HG02610 (cell line): ENCODE measurements around the gene KCNN3.

Source experiments
- ATAC-seq: cut with Tn5 transposase; IDR thresholded peaks from one replicate; pipeline ENCODE4 v1.9.1; 2021; ENCODE audit warnings: mild to moderate bottlenecking, moderate library complexity; ENCODE audit not compliant: unreplicated experiment

The KCNN3 gene

DNA sequence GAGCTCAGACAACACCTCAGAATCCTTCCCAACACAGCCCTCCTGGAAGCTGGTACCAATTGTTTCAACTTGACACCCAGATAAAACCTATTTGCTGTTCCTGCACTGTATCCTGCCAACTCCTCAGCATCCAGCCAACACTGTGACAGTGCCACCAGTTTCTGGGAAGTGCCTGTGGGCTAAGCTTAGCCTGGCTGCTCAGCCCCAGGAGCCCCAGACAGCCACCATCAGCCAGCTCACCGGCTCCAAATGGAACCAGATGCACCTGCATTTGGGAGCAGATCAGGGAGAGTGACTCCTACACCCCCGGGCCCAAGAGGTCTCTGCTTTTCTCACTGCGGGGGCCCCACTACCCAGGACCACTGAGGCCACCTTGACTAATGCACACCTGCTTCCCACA is 24.9 kb downstream of the KCNN3 start:
- no peak for ATAC-seq

DNA sequence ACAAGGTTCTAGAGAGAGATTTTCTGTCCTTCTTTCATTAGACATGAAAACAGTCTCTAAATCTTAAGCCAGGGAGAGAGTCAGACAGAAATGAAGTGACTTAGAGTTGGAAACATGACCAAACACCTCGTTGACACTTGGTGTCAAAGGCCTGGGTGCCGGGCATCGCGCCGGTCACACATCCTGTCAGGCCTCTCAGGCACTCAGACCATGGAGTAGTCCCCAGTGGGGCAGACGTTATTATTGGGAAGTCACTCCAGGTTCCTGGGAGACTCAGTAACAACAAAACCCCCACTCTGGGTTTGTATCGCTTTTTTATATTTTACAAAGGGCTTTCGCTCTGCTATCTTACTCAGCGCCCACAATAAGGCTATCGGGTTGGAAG is 25.8 kb downstream of the KCNN3 start:
- no peak for ATAC-seq

DNA sequence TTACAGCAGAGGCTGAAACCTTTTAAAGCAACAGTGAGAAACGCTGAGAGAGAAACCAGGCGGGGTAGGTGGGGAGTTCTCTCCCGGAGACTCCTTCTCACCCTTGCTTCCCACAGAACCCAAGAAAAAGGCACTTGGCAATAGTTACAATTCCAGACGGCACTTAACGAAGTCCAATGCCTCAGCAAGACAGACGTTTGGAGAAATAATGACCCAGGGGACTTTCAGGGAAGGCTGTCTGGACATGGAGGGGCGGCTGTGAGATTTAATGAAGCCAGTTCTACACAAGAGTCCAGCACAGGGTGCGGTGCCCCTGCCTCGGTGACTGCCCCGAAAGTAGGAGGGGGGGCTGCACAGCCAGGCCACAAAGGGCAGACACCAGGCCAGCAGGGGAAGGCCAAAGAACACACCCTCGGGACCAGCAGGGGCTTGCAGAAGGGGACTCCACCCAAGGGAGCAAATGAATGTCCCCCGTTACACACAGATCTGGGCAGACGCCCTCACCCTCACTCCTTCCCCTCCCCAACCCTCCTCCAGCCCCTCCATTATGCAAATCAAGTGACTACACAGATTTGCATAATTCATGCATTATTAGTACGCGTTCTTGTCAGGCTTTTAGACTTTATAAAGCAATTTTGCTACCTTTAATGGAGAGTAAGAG is 26.3 kb downstream of the KCNN3 start:
- ATAC-seq: no peak

DNA sequence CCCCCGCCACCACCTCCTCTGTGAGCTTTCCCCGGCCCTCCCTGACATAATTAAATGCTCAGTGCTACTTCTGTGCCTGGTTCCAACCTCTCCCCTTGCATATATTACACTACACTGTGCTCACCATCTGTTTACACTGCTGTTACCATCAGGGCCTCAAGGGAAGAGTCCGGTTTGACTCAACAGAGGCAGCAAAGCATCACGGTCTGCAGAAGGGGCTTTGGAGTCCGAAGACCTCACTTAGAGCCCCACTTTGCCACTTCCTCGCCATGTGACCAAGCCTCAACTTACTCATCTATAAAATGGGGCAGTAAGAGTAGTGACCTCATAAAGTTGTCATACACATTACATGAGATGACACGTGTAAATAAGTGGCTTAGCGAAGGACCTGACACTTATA is 27.4 kb downstream of the KCNN3 start:
- no peak for ATAC-seq

DNA sequence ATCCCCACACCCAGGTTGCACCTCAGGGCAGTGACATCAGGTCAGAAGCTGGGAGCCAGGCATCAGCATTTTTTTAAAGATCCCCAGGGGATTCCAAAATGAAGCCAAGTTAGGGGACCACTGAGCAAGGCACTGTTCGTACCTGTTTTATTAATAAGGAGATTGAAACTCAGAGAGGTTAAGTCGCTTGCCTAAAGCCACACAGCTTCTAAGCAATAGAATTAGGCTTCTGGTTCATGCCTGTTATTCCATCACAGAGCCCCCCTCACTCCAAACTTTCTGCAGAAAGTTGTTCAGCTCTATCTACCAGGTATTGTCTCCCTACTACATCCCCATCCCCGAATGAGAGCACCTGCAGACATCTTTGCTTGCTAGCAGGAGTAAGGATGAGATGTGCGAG is 28.7 kb downstream of the KCNN3 start:
- no peak for ATAC-seq

DNA sequence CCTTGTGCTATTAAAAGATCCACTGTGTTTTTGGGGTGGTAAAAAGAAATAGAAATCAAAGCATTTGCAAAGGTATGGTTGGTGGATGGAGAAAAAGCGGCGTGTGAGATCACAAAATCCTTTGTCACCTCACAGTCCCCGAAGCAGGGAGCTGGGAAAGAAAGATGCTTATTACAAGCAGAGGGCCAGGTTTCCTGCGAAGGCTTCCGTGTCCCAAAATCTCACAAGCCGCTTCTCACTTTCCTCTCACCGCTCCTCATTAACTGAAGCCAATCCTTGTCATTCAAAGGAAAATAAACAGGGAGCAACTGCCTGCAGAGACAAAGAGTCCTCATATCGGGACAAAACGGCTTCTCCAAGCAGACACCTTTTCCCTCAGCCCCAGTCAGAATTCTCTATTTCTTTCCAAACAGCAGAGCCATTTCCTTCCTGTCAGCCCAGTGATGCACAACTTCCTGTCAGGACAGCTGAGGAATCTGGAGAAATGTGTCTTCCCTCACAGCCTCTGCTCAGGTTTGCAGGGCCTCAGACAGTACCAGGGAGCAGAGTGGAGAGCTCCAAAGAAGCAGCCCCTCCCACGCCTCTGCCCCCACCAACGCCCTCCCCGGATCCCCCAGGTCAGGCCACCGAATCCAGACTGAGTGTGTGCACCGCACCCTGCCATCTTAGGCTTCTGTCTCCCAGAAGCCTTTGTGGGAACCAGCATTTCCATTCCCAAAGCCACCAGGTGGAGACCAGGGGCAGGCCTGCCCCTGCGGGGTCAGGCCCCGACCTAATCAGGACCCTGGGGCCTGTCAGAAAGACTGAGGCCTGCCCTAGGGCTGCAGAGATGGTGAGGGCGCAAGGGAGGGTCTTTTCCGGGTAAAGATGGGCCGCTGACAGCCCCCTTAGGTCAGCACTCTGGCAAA is 29.6 kb downstream of the KCNN3 start:
- no peak for ATAC-seq

DNA sequence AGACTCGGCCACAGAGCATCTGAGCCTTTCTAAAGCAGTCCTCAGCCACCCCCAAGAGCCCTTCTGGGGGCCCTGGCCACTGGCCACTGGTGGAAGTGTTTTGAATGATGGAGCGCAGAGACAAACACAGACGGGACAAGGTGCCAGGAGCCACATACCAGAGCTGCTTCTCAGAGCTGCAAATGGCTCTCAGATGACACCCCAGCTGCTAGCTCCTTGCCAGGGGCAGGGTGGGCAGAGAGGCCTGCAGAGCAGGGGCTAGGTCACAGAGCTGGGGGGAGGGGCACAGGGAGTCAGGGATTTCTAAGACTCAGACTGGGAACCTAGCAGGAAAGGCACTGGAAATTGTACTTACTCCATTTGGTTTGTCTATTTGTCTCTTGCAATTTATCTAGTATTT is 30.4 kb downstream of the KCNN3 start:
- no peak for ATAC-seq

DNA sequence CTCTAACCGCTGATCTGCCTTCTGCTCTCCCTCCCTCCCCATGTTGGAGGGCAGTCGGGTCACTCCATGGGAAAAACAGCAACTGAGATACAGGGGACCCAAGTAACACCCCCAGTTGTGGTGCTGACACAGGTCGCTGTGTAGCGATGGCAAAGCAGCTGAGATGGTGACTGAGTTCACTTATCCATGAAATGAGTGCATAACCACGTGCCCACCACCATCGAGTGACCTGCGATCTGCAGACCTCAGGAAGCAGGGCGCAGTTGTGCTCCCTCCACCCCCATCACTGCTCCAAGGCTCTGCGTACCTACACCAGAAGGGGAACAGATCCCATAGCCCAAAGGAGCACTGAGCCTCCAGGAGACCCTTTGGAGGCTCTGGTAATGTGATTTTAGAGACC is 31.1 kb downstream of the KCNN3 start:
- no peak for ATAC-seq

DNA sequence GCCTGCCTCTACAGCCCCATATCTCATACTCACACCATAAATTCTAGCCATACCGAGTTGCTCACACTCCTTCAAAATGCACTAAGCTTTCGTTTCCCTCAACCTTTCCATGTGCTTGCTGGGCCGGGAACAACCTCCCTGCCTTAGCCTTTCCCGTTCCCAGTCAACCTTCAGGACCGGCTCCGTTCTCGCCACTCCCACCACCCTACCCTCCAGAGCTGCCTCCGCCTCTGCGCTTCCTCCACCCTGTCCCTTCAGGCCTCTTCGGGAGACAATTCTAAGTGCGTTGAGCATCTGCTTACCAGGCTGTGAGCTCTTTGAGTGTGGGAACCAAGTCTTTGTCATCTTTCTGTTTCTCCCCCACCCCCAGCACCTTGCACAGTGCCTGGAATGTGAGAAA is 31.6 kb downstream of the KCNN3 start:
- no peak for ATAC-seq

DNA sequence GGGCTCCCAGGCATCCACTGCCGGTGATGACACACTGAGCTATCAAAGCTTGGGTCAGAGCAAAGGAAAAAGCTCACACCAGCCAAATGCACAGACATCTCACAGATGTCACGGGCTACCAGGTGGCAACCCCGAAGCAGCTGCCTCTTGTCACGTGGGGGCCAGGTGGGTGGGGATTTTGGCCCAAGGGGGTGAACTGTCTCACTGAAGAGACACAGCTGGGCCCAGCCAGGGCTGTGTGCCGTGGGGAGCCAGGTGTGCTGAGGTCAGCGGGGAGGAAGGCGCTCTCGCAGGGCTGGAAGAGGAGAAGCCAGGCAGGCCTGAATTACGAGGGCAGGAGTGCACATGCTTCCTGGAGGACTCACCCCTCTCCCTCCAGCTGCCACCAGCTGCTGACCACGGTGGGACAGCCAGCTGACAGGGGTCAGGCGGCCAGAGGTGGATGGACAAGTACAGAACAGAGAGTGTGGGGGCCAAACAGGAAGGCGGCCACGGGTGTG is 32.4 kb downstream of the KCNN3 start:
- peak; percentile 74 for ATAC-seq

DNA sequence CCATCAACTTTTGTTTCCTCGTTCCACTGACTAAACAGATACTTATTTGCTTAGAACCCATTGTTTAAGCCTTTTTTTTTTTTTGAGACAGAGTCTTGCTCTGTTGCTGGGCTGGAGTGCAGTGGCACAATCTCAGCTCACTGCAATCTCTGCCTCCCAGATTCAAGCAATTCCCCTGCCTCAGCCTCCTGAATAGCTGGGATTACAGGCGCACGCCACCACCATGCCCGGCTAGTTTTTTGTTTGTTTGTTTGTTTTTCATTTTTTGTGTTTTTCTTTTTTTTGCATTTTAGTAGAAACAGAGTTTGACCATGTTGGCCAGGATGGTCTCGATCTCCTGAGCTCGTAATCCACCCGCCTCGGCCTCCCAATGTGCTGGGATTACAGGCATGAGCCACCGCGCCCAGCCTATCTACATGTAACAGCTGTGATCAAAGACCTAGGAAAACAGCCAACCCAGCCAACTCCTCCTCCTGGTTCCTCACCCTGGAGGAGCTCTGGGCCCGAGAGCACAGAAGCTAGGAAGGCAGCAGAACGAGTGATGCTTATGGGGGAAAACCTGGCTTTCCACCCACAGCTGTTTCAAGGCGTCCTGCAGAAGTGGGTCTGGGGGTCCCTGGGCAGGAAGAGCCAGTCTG is 32.9 kb downstream of the KCNN3 start:
- no peak for ATAC-seq

DNA sequence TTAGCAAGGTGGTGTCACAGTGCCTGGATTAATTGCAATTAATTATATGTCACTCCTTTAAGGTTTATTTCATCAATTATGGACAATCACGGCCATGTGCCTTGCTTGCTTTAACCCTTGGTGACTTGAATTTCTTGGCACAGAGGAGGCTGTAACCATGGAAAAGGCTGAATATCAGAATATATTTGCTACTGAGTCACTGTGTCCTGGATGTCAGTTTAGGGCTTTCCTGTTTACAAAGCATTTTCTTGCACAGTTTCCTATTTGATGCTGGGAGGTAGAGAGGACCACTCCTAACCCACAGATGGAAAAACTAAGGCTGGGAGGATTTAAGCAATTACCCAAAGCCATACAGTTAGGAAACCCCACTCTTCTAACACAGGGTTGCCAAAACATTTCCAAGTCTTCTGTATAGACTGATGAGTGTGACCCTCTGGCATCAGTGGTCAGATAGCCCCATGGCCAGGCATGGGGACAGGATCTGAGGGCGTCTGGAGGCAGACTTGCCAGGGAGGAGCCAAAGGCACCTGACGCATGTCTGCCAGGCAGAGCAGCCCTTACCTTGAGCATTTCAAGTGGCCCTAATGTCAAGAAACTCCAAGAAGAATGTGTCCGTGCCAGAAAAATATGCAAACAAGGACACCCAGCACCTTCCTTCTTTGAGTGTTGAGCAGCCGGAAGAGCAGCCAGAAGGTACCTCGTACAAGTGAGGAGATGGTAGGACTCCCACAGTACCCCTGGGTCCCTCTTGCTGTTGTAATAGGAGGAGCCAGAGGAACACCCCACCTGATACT is 34.4 kb downstream of the KCNN3 start:
- ATAC-seq: no peak

DNA sequence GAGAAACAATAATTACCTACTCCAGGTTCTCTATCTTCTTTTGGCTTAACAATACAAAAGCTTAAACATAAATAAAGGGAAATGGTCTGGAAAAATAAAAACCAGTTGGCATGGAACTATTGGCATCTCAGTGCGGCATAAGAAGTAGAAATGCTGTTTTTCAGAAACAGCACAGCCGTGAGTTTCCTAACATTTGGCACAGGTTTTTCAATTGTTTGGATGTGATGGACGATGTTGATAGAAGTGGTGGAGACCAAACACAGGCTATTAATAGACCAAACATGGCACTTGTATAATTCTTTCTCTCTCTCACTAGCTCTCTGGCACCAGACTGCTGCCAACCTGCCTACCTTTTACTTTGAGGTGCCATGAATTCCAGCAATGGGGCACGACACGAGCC is 36.2 kb downstream of the KCNN3 start:
- no peak for ATAC-seq

DNA sequence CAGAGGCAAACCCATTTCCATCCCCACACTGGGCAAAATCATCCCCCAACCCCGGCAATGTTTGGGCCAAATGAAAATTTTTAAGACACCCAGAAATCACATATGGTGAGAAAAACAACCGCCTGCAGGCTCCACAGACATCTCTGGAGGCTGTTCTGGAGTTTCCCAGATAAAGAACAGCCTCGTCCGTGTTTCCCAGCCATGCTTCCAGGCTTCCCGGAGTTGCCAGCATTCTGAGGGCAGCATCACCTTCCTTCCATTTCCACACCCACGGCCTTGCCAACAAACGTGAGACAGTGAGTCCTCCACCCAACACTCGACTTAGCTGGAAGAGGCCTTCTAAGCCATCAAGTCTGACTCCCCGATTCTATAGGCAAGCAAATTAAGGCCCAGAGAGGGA is 36.9 kb downstream of the KCNN3 start:
- ATAC-seq: no peak

DNA sequence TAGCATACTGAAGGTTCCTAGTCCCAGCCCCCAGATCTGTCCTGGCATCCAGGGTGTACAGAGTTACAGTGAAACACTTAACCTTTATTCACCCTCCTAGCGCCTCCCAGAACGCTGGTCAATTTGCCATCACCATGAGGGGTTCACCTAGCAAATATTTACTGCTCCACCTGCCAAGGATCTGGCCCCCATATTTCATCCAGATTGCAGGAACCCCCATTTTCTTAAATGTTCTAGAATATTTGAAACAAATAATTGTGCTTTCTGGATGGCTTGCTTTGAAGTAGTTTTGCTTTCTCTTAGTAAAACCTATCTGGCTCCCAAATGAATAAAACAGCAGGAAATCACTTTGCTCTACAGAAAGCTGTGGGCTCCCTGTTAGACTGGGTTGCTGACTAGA is 37.7 kb downstream of the KCNN3 start:
- no peak for ATAC-seq

DNA sequence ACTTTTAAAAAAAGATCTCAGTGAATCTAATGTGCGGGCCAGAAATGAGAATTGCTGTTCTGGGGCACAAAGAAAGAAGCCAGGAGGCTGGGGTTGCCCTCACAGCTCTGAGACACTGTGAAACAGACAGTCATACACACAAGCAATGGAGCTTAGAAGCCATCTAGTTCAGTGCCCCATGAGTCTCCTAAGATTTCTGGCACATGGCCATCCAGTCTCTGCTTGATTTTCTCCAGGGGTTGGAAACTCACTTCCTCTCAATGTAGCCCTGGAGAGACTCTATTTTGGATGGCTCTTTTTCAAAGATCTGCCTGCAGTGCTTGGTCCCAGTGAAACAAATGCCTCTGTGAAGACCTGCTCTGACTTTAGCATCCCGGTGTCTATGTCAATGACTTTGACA is 38.6 kb downstream of the KCNN3 start:
- no peak for ATAC-seq

DNA sequence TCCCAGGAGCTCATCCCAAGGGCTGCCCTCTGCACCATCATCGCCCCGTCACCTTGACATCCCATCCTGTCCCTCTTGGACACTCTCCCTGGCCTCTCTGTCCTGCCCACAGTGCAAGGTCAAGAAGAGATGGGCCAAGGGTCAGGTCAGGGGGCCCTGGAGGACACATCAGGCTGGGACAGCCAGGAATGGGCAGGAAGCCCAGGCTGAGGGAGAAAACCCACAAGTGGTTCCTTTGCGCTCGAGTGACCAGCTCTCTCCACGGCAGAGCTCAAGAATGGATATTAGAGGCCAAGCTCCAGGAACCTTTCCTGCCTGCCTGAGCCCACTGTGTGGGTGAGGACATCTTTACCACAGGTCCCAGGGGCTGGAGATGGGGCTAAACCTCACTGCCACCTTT is 41.0 kb downstream of the KCNN3 start:
- ATAC-seq: no peak

DNA sequence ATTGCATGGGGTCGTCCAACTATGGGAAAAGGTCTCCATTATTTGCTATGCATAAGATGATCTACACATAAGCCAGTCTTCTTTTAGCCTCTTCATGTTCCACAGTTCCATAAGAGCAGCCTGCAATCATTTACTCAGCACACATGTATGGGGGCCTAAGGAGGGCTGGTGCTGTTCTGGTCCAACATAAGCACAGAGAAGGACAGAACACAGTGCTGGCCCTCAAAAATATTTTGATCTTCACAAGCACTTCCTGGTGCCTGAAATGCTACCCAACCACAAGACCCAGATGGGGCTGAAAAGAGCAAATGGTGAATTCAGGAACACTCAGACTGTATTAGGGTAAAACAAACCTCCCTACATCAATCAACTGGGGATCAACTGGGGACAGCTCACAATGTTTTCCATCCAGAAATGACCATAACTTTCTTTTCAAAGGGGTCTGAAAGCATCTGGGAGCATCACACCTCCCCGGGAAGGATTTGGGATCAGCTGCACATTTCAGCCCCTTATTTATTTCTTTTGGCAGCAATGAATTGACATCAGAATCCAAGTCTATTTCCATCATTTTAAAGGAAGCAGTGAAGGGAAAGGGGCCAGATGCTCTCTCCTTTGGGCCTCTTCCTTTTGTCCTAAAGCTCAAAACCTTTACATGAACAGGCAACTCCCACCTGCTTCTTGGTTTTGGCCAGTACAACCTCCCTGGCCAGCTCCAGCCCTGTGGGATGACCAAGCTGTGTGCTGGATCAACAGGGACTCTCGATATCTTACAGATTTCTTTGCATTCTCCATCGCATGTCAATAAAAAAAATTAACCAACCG is 45.7 kb downstream of the KCNN3 start:
- ATAC-seq: no peak

DNA sequence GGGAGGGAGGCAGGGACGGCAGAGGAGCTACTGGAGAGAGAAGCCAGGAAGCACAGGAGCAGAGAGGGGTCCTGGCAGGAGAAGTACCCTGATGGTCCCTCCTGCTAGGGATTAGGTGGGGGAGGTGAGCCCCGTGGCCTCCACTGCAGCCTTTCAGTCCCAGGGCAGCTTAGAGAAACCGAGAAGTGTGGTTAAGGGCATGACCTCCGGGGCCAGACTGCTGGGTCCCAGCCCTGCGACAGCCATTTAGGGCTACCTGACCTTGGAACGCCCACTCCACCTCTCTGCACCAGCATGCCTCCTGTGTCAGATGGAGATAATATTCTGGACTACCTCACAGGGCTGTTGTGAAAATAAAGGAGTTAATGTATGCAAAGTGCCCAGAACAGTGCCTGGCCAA is 47.4 kb downstream of the KCNN3 start:
- ATAC-seq: no peak

DNA sequence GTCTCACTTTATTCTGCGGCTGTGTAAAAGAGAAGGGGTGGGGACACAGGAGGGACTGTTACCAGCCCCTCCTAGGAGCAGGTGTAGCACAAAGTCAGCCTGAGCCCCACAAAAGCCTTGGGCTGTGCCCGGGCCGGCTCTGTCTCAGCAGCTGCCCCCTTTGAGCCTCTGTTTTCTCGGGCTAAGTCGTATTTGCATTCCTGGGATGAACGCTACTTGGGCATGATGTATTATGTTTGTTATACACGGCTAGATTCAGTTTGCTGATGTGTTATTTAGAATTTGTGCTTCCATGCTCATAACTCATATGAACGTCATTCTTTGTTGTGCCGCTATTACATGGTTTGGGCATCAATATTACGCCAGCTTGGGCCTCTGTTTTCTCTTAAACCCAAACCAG is 47.8 kb downstream of the KCNN3 start:
- no peak for ATAC-seq
